ENCODE measurements around the gene MALT1.

- TF ChIP-seq CTCF (IDR thresholded peaks at IDR 0.05) (no peak), POLR2A (IDR thresholded peaks at IDR 0.05) (no peak)
These were observed 108.8 kb downstream of the MALT1 start for GRCh38 chr18:58780045-58780444.
